KOPT-K1 (cell line): ENCODE results near the gene KRTAP10-2.
"Not testable (repeated sequence)": the region's sequence is repeated elsewhere in the genome, so short reads cannot be mapped to it uniquely, and the experiment has no call there.

Source experiments
- H3K27ac ChIP-seq: fragments of 200-600 bp; sonication (generic); 2 replicates; pipeline ENCODE4 v1.5.1; 2016; ENCODE audit warnings: antibody characterized with exemption, mild to moderate bottlenecking, low read depth, low read length; ENCODE audit not compliant: poor library complexity, severe bottlenecking
- H3K36me3 ChIP-seq: fragments of 200-600 bp; sonication (generic); 2 replicates; pipeline ENCODE4 v1.5.1; 2017; ENCODE audit warnings: antibody characterized with exemption, mild to moderate bottlenecking, low read length, moderate library complexity; ENCODE audit not compliant: insufficient read depth
- H3K9me3 ChIP-seq: fragments of 200-600 bp; sonication (generic); 2 replicates; pipeline ENCODE4 v1.5.1; 2017; ENCODE audit warnings: antibody characterized with exemption, low read length, mild to moderate bottlenecking; ENCODE audit not compliant: insufficient read depth, poor library complexity, severe bottlenecking

KRTAP10-2 gene

DNA sequence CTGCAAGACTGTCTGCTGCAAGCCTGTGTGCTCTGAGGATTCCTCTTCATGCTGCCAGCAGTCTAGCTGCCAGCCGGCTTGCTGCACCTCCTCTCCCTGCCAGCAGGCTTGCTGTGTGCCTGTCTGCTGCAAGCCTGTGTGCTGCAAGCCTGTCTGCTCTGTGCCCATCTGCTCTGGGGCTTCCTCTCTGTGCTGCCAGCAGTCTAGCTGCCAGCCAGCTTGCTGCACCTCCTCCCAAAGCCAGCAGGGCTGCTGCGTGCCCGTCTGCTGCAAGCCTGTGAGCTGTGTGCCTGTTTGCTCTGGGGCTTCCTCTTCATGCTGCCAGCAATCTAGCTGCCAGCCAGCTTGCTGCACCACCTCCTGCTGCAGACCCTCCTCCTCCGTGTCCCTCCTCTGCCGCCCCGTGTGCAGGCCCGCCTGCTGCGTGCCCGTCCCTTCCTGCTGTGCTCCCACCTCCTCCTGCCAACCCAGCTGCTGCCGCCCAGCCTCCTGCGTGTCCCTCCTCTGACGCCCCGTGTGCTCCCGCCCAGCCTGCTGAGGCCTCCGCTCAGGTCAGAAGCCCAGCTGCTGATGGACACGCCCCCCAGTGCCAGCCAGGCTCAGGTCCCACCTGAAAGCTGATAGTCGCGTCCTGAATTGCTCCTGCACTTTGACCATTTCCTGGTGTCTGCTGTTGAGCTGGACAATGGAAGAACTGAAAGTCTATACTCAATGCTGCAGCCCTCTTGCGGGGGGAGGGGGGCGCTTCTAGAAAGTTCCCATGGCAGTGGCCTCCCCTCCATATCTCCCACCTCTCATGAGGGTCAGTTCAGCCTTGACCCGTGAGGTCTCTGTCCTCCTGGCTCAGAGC lies 23.4 kb upstream of the KRTAP10-2 start:
- Histone ChIP-seq H3K27ac (no peak overlapping the region), H3K36me3 (no peaks in the 10 kb centered on the region), H3K9me3 (peaks cover 23% of the 10 kb centered on the region)

DNA sequence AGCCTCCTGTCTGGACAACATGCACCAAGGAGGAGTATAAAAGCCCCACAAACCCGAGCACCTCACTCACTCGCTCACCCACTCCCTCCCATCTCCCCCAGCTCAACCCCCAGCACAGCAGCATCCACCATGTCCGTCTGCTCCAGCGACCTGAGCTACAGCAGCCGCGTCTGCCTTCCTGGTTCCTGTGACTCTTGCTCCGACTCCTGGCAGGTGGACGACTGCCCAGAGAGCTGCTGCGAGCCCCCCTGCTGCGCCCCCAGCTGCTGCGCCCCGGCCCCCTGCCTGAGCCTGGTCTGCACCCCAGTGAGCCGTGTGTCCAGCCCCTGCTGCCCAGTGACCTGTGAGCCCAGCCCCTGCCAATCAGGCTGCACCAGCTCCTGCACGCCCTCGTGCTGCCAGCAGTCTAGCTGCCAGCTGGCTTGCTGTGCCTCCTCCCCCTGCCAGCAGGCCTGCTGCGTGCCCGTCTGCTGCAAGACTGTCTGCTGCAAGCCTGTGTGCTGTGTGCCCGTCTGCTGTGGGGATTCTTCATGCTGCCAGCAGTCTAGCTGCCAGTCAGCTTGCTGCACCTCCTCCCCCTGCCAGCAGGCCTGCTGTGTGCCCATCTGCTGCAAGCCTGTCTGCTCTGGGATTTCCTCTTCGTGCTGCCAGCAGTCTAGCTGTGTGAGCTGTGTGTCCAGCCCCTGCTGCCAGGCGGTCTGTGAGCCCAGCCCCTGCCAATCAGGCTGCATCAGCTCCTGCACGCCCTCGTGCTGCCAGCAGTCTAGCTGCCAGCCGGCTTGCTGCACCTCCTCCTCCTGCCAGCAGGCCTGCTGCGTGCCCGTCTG lies 22.5 kb upstream of the KRTAP10-2 start, which contains the start of gene KRTAP10-4:
KRTAP10-4 (plus strand) TSS at position 100 of the 827 bp plus-strand sequence; CDS start at position 130, 30 bp downstream.
- H3K9me3 ChIP-seq, result peaks cover 23% of the 10 kb centered on the region
- H3K36me3 ChIP-seq, H3K27ac ChIP-seq: not testable (repeated sequence)

DNA sequence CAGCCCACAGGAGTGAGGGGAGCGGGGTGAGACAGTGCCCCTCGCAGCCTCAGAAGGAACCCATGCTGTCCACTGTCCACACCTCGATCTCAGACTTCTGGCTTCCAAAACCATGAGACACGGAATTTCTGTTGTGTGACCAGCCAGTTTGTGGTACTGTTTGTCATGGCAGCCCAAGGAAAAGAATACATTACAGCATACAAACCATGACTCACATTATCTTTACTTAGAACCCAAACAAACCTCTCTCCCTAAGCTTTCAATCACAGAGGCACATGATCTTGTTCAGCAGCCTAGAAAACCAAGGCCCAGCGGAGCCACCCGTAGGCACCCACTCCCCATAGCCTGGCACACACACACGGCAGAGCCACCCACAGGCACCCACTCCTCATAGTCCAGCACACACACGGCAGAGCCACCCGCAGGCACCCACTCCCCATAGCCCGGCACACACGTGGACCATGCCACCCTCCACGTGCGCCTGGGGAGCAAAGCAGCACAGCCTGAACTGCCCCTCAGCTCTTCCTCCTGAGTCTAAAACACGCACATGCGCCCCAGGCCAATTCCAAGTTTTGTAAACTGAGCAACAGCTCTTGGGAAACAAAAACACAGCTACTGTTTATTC lies 21.8 kb upstream of the KRTAP10-2 start:
- H3K36me3 ChIP-seq, result no peaks in the 10 kb centered on the region
- no peak overlapping the region for H3K27ac ChIP-seq
- H3K9me3 ChIP-seq, result peaks cover 23% of the 10 kb centered on the region

DNA sequence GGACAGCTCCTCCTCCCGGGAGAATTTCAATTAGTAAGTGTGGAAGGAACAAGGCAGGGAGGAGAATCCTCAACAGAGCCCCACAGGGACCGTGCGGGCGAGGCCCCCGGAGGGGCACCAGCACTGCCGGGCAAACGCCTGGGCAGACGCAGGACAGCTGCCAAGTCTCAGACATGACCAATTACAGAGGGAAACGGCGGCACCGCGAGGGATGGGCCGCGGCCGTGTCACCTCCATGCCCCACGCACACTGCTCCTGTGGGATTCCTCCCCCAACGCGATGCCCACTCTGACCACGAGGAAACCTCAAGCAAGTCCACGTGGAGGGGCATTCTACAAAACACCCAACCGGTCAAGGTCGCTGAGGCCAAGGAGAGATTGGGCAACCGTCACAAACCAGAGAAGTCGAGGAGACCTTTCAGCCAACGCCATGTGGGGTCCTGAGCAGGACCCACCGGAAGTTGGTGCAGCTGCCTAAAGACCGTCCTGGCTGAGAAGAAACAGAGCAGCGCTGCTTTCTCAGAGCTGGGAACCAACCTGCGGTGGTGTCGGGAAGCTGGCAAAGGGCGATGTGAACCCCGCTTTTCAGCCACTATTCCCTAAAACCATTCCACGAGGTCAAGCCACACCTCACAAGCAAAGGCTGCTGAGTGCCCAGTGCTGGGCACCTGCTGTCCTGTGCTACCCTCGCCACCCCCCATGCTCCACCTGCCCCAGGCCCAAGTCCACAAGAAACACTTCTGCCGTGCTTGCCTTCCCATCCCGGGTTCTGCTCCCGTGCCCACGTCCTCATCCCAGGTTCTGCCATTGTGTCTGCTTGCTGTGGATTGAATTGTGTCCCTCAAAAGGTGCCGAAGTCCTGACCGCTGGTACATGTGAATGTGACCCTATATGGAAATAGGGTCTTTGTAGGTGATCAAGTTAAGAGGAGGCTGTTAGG lies 20.8 kb upstream of the KRTAP10-2 start:
- Histone ChIP-seq H3K36me3 (no peaks in the 10 kb centered on the region), H3K9me3 (peaks cover 18% of the 10 kb centered on the region), H3K27ac (no peak overlapping the region)

- Histone ChIP-seq H3K36me3 (no peaks in the 10 kb centered on the region), H3K27ac (no peak overlapping the region)
Observed at GRCh38 chr21:44571296-44571695, 20.0 kb upstream of the KRTAP10-2 start.

DNA sequence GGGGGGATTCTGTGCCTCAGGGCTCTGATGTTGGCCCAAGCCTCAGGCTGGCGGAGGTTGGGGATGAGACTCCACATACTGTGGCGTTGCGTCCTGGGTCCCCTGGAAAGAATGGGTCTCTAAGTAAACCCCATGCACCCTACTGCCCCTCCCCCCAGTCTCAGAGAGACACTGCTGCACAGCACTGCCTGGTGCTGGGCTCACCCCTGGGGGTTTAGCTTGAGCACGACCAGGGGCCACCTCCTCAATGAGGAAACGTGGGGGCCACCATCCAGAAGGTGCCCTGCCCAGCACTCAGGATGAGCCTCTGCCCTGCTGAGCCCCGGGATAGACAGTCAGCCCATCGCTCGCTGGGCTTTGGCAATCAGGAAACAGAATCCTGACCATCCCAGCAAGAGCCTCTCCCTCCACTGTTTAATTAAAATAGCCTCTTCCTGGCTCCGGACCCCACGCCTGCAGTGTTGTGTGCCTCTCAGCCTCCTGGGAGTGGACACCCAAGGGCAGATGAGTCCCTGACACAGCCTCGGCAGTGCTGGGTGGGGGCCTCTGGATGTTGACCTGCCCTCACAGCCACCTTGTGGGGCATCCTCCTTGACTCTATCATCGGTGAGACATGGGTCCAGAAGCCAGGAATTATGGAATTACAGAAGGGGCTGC lies 18.7 kb upstream of the KRTAP10-2 start:
- Histone ChIP-seq H3K36me3 (no peaks in the 10 kb centered on the region), H3K27ac (no peak overlapping the region), H3K9me3 (peaks cover 11% of the 10 kb centered on the region)

More at GRCh38 chr21:44571296-44571695, 20.0 kb upstream of the KRTAP10-2 start:
- peaks cover 11% of the 10 kb centered on the region for H3K9me3 ChIP-seq

DNA sequence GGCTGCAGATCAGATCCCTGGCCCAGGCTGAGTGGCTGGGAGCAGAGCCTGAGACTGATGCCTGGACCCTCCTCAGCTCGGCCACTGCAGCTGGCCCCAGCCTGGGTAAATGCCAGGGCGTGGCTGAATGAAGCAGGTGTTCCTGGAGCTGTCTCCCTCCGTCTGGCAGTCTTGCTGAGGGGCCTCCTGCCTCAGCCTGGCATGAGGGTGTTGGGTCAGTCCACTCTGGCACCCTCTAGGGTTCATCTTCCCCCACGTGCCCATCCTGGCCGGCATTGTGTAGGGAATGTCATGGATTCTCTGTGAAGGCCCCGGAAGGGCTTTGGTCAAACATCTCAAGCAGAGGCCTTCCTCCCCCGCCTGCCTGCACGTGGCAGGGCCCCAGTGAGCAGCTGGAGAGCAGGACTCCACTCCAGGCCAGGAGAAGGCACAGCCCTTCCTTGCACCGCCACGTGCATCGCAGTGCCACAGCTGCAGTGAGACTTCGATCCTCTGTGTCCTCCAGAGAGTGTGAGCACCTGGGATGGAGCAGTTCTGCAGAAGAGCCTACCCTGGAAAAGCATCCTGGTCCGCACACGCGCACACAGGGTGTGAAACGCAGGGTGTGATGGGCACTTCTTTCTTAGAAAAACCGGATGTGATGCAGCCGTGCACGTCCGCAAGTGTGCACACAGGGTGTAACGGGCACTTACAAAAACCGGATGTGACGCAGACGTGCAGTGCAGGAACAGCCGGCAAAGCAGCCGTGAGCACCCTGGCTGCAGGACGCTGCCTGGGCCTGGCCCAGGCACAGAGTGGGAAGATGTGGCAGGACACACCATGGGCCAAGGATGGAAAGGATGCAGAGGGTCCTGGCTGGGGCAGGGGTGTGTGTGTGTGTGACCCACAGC lies 17.6 kb upstream of the KRTAP10-2 start:
- Histone ChIP-seq H3K27ac (no peak overlapping the region), H3K36me3 (no peaks in the 10 kb centered on the region), H3K9me3 (peaks cover 11% of the 10 kb centered on the region)

GRCh38 chr21:44568261-44568660 lies 17.0 kb upstream of the KRTAP10-2 start:
- H3K9me3 ChIP-seq, result peaks cover 11% of the 10 kb centered on the region
- no peaks in the 10 kb centered on the region for H3K36me3 ChIP-seq
- no peak overlapping the region for H3K27ac ChIP-seq

GRCh38 chr21:44567481-44568171 lies 16.3 kb upstream of the KRTAP10-2 start:
- Histone ChIP-seq H3K27ac (no peak overlapping the region), H3K36me3 (no peaks in the 10 kb centered on the region), H3K9me3 (peaks cover 11% of the 10 kb centered on the region)

- no peak overlapping the region for H3K27ac ChIP-seq
- H3K36me3 ChIP-seq, result no peaks in the 10 kb centered on the region
- peaks cover 6% of the 10 kb centered on the region for H3K9me3 ChIP-seq
Observed at GRCh38 chr21:44566403-44566802, 15.1 kb upstream of the KRTAP10-2 start.

- Histone ChIP-seq H3K27ac (no peak overlapping the region), H3K36me3 (no peaks in the 10 kb centered on the region), H3K9me3 (no peaks in the 10 kb centered on the region)
Observed at GRCh38 chr21:44564886-44565598, 13.7 kb upstream of the KRTAP10-2 start.

- H3K9me3 ChIP-seq, result no peaks in the 10 kb centered on the region
- no peaks in the 10 kb centered on the region for H3K36me3 ChIP-seq
- no peak overlapping the region for H3K27ac ChIP-seq
Observed at GRCh38 chr21:44564099-44564498, 12.8 kb upstream of the KRTAP10-2 start.
